Activated T-helper 1 cell treated with anti-CD3 and anti-CD28 coated beads, Interleukin-12 subunit alpha, Interleukin-12 subunit beta, Interleukin-2, Interleukin-4 antibody, amounts not matched to agents 30 ng/mL and 10 ng/mL and 1 ng/mL, durations not matched to agents 14 hours and 24 hours and 36 hours (primary cell): Measurements from ENCODE around the gene NAA15. TPM values are rescaled to one million over a fixed set of nuclear protein-coding genes. Genes with fewer than 3 reads are reported as not detected.
"Not testable (repeated sequence)": the region's sequence is repeated elsewhere in the genome, so short reads cannot be mapped to it uniquely, and the experiment has no call there.

Experiments
- DNase-seq: peaks from one replicate; pipeline ENCODE4 v3.0.0; 2021; ENCODE audit warnings: low spot score
- H3K27ac Mint-ChIP-seq: one replicate; pipeline ENCODE4 v1.8.0; 2021; ENCODE audit warnings: mild to moderate bottlenecking, mixed read lengths
- H3K27me3 Mint-ChIP-seq: one replicate; pipeline ENCODE4 v1.8.0; 2022; ENCODE audit warnings: mild to moderate bottlenecking, moderate library complexity, mixed read lengths; ENCODE audit not compliant: insufficient read depth
- H3K36me3 Mint-ChIP-seq: one replicate; pipeline ENCODE4 v1.8.0; 2021; ENCODE audit warnings: low read depth, mixed read lengths
- H3K4me1 Mint-ChIP-seq: one replicate; pipeline ENCODE4 v1.8.0; 2021; ENCODE audit warnings: low read depth, mixed read lengths
- H3K4me3 Mint-ChIP-seq: one replicate; pipeline ENCODE4 v1.8.0; 2021; ENCODE audit warnings: mild to moderate bottlenecking, moderate library complexity, mixed read lengths
- H3K9me3 Mint-ChIP-seq: one replicate; pipeline ENCODE4 v1.8.0; 2021; ENCODE audit warnings: mixed read lengths
- intact Hi-C: fragments of 100-400 bp; cut with micrococcal nuclease; formaldehyde crosslinking; loops from one replicate; pipeline ENCODE4 v1.15.1; 2024
- total RNA-seq: library from RNA; stranded (reverse); gene quantifications from 2 replicates; pipeline ENCODE4 v1.2.3, GENCODE V29; 2022

The NAA15 gene
- total RNA-seq, 1 donor from 2014 or later: 110 TPM

GRCh38 chr4:139460565-139460964 is 159.3 kb downstream of the NAA15 start:
- intact Hi-C loops: no loop called here
- Mint-ChIP-seq H3K4me3 (no peak overlapping the region), H3K27me3 (no peaks in the 10 kb centered on the region), H3K36me3 (peaks cover 14% of the 10 kb centered on the region), H3K4me1 (peaks cover 34% of the 10 kb centered on the region), H3K27ac (no peak overlapping the region), H3K9me3 (no peaks in the 10 kb centered on the region)
- no peak for DNase-seq

GRCh38 chr4:139461022-139461628 is 159.8 kb downstream of the NAA15 start:
- H3K36me3 Mint-ChIP-seq: peaks cover 14% of the 10 kb centered on the region
- H3K9me3 Mint-ChIP-seq: no peaks in the 10 kb centered on the region

GRCh38 chr4:139464512-139464911 is 163.2 kb downstream of the NAA15 start:
- DNase-seq, H3K4me1 Mint-ChIP-seq, H3K4me3 Mint-ChIP-seq, H3K27ac Mint-ChIP-seq, intact Hi-C loops, H3K27me3 Mint-ChIP-seq: not testable (repeated sequence)
- peaks cover 18% of the 10 kb centered on the region for H3K9me3 Mint-ChIP-seq
- peaks cover 26% of the 10 kb centered on the region for H3K36me3 Mint-ChIP-seq

More at GRCh38 chr4:139461022-139461628, 159.8 kb downstream of the NAA15 start:
- intact Hi-C loops: no loop called here
- no peak overlapping the region for H3K27ac Mint-ChIP-seq
- no peaks in the 10 kb centered on the region for H3K27me3 Mint-ChIP-seq
- no peak overlapping the region for H3K4me3 Mint-ChIP-seq
- H3K4me1 Mint-ChIP-seq: peaks cover 28% of the 10 kb centered on the region
- DNase-seq: no peak

- Mint-ChIP-seq H3K4me1 (peaks cover 4% of the 10 kb centered on the region), H3K27ac (no peak overlapping the region), H3K9me3 (peaks cover 20% of the 10 kb centered on the region), H3K4me3 (no peak overlapping the region), H3K27me3 (no peaks in the 10 kb centered on the region), H3K36me3 (peaks cover 22% of the 10 kb centered on the region)
- DNase-seq: no peak
- intact Hi-C loops: no loop called here
These were observed 164.6 kb downstream of the NAA15 start for GRCh38 chr4:139465922-139466321.

- peaks cover 35% of the 10 kb centered on the region for H3K36me3 Mint-ChIP-seq
- DNase-seq, H3K4me1 Mint-ChIP-seq, intact Hi-C loops, H3K4me3 Mint-ChIP-seq, H3K27ac Mint-ChIP-seq, H3K27me3 Mint-ChIP-seq: not testable (repeated sequence)
- peaks cover 30% of the 10 kb centered on the region for H3K9me3 Mint-ChIP-seq
These were observed 167.5 kb downstream of the NAA15 start for GRCh38 chr4:139468756-139469155.

- Mint-ChIP-seq H3K9me3 (peaks cover 30% of the 10 kb centered on the region), H3K27me3 (no peaks in the 10 kb centered on the region), H3K4me3 (no peak overlapping the region), H3K36me3 (peaks cover 31% of the 10 kb centered on the region), H3K4me1 (peaks cover 4% of the 10 kb centered on the region), H3K27ac (no peak overlapping the region)
- intact Hi-C loops: no loop called here
- DNase-seq: no peak
These were observed 167.9 kb downstream of the NAA15 start for GRCh38 chr4:139469216-139469615.

Other genes with a start within 250 kb of the NAA15 start
- 26.3 and 29.3 TPM in 2 replicates for gene ELF2, start 124.3 kb upstream of the NAA15 start, total RNA-seq
- gene MGARP, start 21.3 kb upstream of the NAA15 start, total RNA-seq: 0.15 TPM in 1 of 2 replicates, not detected in the other
- gene NDUFC1, start 972 bp downstream of the NAA15 start, total RNA-seq: 53.1 and 54.5 TPM in 2 replicates
- gene RAB33B, start 152.6 kb downstream of the NAA15 start, total RNA-seq: 4.8 and 5.2 TPM in 2 replicates